Type B pancreatic cell (in vitro differentiated cells): ENCODE measurements around the gene CHPT1. TPM values are rescaled to one million over a fixed set of nuclear protein-coding genes. Genes with fewer than 3 reads are reported as not detected.

Source experiments
- DNase-seq: peaks from one replicate; pipeline ENCODE4 v3.0.0; 2021; ENCODE audit warnings: mixed read lengths; ENCODE audit not compliant: unreplicated experiment; ENCODE audit errors: extremely low spot score
- H3K27ac Mint-ChIP-seq: 2 replicates; pipeline ENCODE4 v1.8.0; 2021; ENCODE audit warnings: mild to moderate bottlenecking, mixed read lengths
- H3K27me3 Mint-ChIP-seq: 2 replicates; pipeline ENCODE4 v1.8.0; 2021; ENCODE audit warnings: mixed read lengths
- H3K36me3 Mint-ChIP-seq: 2 replicates; pipeline ENCODE4 v1.8.0; 2021; ENCODE audit warnings: mixed read lengths
- H3K4me1 Mint-ChIP-seq: one replicate; pipeline ENCODE4 v1.8.0; 2021; ENCODE audit warnings: mixed read lengths; ENCODE audit not compliant: unreplicated experiment
- H3K4me3 Mint-ChIP-seq: 2 replicates; pipeline ENCODE4 v1.8.0; 2021; ENCODE audit warnings: mild to moderate bottlenecking, mixed read lengths
- H3K9me3 Mint-ChIP-seq: 2 replicates; pipeline ENCODE4 v1.8.0; 2021; ENCODE audit warnings: mixed read lengths
- total RNA-seq: library from RNA; stranded (reverse); gene quantifications from 2 replicates; pipeline ENCODE4 v1.2.1, GENCODE V29; 2021; ENCODE audit warnings: low replicate concordance
- TF ChIP-seq, protein P1 (sequence below): fragments of 200-600 bp; sonication (generic); conservative IDR thresholded peaks from 2 replicates; pipeline ENCODE4 v1.5.0; 2021; ENCODE audit warnings: antibody characterized with exemption, mild to moderate bottlenecking

CHPT1 gene
- total RNA-seq, 1 donor from 2014 or later: 35.2 TPM

DNA sequence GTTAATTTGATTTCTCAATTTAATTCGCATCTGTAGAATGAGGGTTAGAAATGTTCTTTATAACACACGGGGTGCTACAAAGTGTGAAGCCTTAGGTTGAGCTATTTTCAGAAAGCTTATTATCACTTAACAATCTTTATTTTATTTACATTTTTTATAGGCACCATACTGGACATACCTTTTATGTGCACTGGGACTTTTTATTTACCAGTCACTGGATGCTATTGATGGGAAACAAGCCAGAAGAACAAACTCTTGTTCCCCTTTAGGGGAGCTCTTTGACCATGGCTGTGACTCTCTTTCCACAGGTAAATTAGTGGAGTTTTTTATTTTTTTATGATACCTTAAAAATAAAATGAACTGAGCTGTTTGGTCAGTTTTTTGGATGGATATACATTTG lies 16.5 kb downstream of the CHPT1 start:
- no peak for DNase-seq
- peaks cover 14% of the 10 kb centered on the region for H3K36me3 Mint-ChIP-seq
- TF ChIP-seq, protein P1, sequence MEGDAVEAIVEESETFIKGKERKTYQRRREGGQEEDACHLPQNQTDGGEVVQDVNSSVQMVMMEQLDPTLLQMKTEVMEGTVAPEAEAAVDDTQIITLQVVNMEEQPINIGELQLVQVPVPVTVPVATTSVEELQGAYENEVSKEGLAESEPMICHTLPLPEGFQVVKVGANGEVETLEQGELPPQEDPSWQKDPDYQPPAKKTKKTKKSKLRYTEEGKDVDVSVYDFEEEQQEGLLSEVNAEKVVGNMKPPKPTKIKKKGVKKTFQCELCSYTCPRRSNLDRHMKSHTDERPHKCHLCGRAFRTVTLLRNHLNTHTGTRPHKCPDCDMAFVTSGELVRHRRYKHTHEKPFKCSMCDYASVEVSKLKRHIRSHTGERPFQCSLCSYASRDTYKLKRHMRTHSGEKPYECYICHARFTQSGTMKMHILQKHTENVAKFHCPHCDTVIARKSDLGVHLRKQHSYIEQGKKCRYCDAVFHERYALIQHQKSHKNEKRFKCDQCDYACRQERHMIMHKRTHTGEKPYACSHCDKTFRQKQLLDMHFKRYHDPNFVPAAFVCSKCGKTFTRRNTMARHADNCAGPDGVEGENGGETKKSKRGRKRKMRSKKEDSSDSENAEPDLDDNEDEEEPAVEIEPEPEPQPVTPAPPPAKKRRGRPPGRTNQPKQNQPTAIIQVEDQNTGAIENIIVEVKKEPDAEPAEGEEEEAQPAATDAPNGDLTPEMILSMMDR: no peak
- peaks cover 18% of the 10 kb centered on the region for H3K4me1 Mint-ChIP-seq
- H3K27ac Mint-ChIP-seq: no peak overlapping the region
- H3K27me3 Mint-ChIP-seq: no peaks in the 10 kb centered on the region
- H3K4me3 Mint-ChIP-seq: no peak overlapping the region
- no peaks in the 10 kb centered on the region for H3K9me3 Mint-ChIP-seq

DNA sequence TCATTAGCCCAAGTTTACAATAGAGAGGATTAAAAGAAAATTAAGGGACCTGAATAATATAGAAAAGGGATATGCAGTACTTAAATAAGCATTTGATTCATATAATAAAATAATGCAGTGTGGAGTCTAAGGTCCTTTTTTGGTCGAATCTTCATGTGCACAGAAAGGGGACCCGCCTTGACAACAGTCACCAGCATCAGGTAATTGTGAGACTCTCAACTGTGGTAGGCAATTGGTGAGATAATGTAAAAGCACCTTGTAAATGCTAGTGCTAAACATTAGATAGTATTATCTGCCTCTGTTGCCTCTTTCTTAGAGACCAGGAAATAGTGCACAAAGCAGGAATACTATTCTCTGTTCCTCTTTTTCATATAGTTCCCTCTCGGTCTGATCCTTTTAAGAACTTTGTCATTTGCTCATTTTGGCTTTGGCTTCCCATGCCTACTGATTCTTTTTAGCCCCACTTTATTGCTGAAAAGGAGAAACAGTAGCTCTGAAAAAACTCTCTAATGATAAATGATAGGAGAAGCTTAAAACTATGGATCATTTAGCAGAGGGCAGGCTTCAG lies 17.5 kb downstream of the CHPT1 start:
- Mint-ChIP-seq H3K27me3 (no peaks in the 10 kb centered on the region), H3K4me1 (peaks cover 18% of the 10 kb centered on the region), H3K4me3 (no peak overlapping the region), H3K9me3 (no peaks in the 10 kb centered on the region), H3K36me3 (peaks cover 14% of the 10 kb centered on the region), H3K27ac (no peak overlapping the region)
- TF ChIP-seq, protein P1: no peak
- DNase-seq: no peak

DNA sequence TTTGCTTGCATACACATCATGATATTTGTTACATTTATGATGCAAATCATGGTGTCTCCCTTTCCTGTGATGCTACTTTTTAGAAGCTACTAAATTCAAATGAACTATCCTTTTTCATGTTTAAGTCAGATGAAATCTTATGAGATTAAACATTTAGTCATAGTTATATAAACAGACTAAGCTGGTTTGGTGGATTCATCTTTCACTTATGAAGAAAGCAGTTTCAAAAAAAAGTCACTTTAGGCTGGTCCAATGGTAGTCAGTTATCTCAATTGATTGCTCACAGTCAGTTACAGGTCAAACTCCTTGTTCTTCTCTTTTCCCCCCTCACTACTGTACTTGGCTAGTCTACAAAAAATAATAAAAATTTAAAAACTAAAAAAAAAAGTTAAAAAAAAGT lies 22.1 kb downstream of the CHPT1 start:
- Mint-ChIP-seq H3K27ac (no peak overlapping the region), H3K4me1 (peaks cover 5% of the 10 kb centered on the region), H3K27me3 (no peaks in the 10 kb centered on the region), H3K4me3 (no peak overlapping the region), H3K9me3 (no peaks in the 10 kb centered on the region), H3K36me3 (peaks cover 5% of the 10 kb centered on the region)
- TF ChIP-seq, protein P1: no peak
- no peak for DNase-seq

DNA sequence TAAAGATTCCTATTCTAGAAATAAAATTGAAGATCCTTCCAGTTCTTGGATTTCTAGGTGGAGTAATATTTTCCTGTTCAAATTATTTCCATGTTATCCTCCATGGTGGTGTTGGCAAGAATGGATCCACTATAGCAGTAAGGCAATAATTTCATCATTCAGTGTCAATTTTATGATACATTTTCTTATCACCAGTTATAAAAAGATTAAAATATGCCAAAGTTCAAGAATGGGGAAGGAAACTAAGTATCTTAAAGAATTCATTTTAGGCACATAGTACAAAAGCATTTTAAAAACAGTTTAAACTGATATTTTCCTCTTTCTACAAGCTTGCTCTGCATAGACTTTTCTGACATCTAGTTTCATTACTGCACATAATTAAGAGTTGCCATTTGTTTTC lies 22.7 kb downstream of the CHPT1 start:
- DNase-seq: no peak
- Mint-ChIP-seq H3K9me3 (no peaks in the 10 kb centered on the region), H3K27me3 (no peaks in the 10 kb centered on the region), H3K4me1 (peaks cover 3% of the 10 kb centered on the region), H3K4me3 (no peak overlapping the region), H3K27ac (no peak overlapping the region), H3K36me3 (peaks cover 5% of the 10 kb centered on the region)
- TF ChIP-seq, protein P1: no peak

DNA sequence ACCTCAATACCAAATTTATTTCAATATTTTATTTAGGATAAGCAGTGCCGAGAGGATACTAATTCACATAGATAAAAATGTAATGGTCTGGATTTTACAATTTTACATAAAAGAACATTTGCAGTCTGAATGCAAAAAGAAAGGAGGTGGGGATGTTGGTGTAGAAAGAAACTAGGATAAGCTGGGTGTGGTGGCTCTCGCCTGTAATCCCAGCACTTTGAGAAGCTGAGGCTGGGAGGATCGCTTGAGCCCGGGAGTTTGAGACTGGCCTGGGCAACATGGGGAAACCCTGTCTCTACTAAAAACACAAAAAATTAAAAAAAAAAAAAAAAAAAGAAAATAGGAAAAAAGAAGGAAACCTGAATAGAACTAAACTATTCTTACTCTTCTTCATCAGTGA lies 25.0 kb downstream of the CHPT1 start:
- Mint-ChIP-seq H3K27me3 (no peaks in the 10 kb centered on the region), H3K4me3 (no peak overlapping the region), H3K36me3 (peaks cover 11% of the 10 kb centered on the region), H3K4me1 (no peaks in the 10 kb centered on the region), H3K27ac (no peak overlapping the region), H3K9me3 (no peaks in the 10 kb centered on the region)
- TF ChIP-seq, protein P1: no peak
- no peak for DNase-seq

DNA sequence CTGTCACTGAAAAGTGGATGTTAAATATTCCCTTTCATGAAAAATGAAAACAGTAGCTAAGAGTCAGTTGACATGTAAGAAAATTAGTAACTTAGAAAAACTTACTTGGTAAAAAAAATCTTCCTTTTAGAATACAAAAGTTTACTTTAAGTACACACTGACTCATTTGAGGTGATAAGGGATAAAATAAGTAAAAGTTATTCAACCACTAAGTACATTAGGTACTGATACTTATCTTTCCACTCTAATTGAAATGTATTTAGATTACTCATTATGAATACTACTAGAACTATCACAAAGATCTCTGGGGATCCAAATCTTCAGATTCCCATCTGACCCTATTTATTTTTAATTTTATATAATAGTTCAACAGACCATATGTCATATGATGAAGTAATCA lies 29.7 kb downstream of the CHPT1 start:
- no peaks in the 10 kb centered on the region for H3K4me1 Mint-ChIP-seq
- TF ChIP-seq, protein P1: no peak
- H3K27ac Mint-ChIP-seq: no peak overlapping the region
- no peaks in the 10 kb centered on the region for H3K9me3 Mint-ChIP-seq
- DNase-seq: no peak
- no peaks in the 10 kb centered on the region for H3K27me3 Mint-ChIP-seq
- H3K4me3 Mint-ChIP-seq: no peak overlapping the region
- peaks cover 17% of the 10 kb centered on the region for H3K36me3 Mint-ChIP-seq
